AG10803 (cell line): ENCODE data around the gene RNF44.

Source experiments
- DNase-seq: peaks from one replicate; pipeline ENCODE4 v3.0.0; 2010; ENCODE audit warnings: low read depth
- H3K4me3 ChIP-seq: 2 replicates; pipeline ENCODE4 v1.5.1; 2011; ENCODE audit warnings: mild to moderate bottlenecking, low read length, control low read depth
- CTCF ChIP-seq: conservative IDR thresholded peaks from 2 replicates; pipeline ENCODE4 v1.5.1; 2011; ENCODE audit warnings: mild to moderate bottlenecking, low read length, control low read depth, inconsistent platforms

Gene RNF44

GRCh38 chr5:176575488-176576422, 38.6 kb upstream of the RNF44 start:
- TF ChIP-seq CTCF, result no peak
- no peak overlapping the region for H3K4me3 ChIP-seq
- DNase-seq, result no peak

GRCh38 chr5:176575066-176575465, 37.9 kb upstream of the RNF44 start:
- no peak overlapping the region for H3K4me3 ChIP-seq
- TF ChIP-seq CTCF, result no peak
- no peak for DNase-seq

- H3K4me3 ChIP-seq, result no peak overlapping the region
- TF ChIP-seq CTCF, result no peak
- DNase-seq, result no peak
Measured at GRCh38 chr5:176574297-176574591, 37.0 kb upstream of the RNF44 start.

- DNase-seq, result peak; percentile 30
- peak; percentile 83 for TF ChIP-seq CTCF
- H3K4me3 ChIP-seq, result no peak overlapping the region
Measured at GRCh38 chr5:176573564-176574296, 36.5 kb upstream of the RNF44 start.

- no peak; the same call in 1 of the 2 replicates for TF ChIP-seq CTCF
- H3K4me3 ChIP-seq, result no peak overlapping the region
- peak; percentile 25 for DNase-seq
Measured at GRCh38 chr5:176570044-176570443, 32.8 kb upstream of the RNF44 start.

GRCh38 chr5:176568657-176569056, 31.5 kb upstream of the RNF44 start:
- TF ChIP-seq CTCF, result no peak
- no peak overlapping the region for H3K4me3 ChIP-seq
- no peak for DNase-seq

- DNase-seq, result no peak
- no peak overlapping the region for H3K4me3 ChIP-seq
Measured at GRCh38 chr5:176565760-176566288, 28.6 kb upstream of the RNF44 start.

More at GRCh38 chr5:176565760-176566288, 28.6 kb upstream of the RNF44 start:
- TF ChIP-seq CTCF, result no peak
